ENCODE results near the gene OSBPL10. TPM values are rescaled to one million over a fixed set of nuclear protein-coding genes. Genes with fewer than 3 reads are reported as not detected.

OSBPL10 gene
- total RNA-seq, 1 experiment from 2014 or later, result 74.7 TPM

DNA sequence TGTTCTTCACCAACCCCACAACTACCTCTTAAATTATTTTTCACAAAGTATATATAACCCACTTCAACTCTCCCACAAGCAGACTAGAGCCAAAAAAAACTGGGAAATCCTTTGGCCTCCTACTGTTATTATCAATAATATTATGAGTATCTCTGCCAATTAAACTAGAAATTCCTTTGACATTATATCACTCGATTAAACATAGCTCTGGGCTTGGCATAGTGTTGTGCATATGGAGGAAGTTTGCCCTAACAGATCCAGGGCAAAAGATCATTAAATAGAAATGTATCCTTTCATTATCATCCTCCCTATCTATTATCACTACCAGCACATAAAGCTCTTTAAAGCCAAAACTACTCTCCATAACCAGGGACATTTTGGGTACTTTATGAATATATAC lies 74.9 kb downstream of the OSBPL10 start:
- no peaks in the 10 kb centered on the region for H3K9me3 Mint-ChIP-seq (ENCODE audit: low read depth, unreplicated experiment)
- DNase-seq, result no peak
- intact Hi-C loops (cut with micrococcal nuclease; ENCODE audit: unreplicated experiment), result loop anchor here (5.0 kb wide), 1 partner anchor 61 kb away; no protein-coding TSS in a partner anchor

DNA sequence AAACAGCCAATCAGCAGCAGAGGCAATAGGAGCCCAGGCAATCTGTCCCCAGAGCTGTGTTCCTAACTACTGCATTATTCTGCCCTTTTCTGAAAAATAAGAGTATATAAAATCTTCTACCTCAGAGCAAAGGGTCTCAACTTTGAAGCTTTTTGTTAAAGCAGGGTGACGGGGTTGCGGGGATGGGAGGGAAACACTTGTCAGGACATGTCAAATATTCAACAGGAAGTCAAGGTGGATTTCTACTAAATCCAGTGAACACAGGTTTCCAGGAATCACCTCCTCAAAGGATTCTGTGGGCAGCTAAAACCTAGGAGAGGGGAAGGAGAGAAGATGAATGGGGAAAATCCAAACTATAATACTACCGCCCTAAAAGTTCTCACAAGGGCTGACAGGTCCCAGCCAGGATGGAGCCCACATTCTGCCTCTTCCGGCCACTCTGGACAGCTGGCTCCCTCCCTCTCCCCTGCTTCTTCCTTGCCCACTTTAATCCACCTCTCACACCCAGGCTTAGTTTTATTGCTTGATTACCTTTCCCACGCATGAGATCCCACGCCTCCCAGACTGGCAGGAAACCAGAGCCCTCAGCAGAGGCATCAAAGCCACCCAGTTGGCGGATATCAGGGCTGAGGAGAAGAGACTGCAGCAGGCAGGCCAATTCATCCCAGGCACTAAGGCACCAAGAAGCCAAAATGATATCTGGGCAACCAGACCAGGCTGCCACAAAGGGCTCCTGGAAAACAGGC lies 77.2 kb downstream of the OSBPL10 start:
- Mint-ChIP-seq H3K4me3 (ENCODE audit: low read depth, unreplicated experiment) (no peak overlapping the region), H3K27ac (ENCODE audit: unreplicated experiment) (no peak overlapping the region), H3K36me3 (ENCODE audit: insufficient read depth, unreplicated experiment) (peaks cover 10% of the 10 kb centered on the region), H3K27me3 (ENCODE audit: unreplicated experiment) (no peaks in the 10 kb centered on the region), H3K4me1 (ENCODE audit: low read depth, unreplicated experiment) (peaks cover 58% of the 10 kb centered on the region), H3K9me3 (ENCODE audit: low read depth, unreplicated experiment) (no peaks in the 10 kb centered on the region)
- BruUV-seq (replicated peaks), result no TSS peak
- CTCF ChIA-PET, result no interaction called here
- intact Hi-C loops (cut with micrococcal nuclease; ENCODE audit: unreplicated experiment), result no loop called here
- DNase-seq, result no peak
- TF ChIP-seq, protein P1, sequence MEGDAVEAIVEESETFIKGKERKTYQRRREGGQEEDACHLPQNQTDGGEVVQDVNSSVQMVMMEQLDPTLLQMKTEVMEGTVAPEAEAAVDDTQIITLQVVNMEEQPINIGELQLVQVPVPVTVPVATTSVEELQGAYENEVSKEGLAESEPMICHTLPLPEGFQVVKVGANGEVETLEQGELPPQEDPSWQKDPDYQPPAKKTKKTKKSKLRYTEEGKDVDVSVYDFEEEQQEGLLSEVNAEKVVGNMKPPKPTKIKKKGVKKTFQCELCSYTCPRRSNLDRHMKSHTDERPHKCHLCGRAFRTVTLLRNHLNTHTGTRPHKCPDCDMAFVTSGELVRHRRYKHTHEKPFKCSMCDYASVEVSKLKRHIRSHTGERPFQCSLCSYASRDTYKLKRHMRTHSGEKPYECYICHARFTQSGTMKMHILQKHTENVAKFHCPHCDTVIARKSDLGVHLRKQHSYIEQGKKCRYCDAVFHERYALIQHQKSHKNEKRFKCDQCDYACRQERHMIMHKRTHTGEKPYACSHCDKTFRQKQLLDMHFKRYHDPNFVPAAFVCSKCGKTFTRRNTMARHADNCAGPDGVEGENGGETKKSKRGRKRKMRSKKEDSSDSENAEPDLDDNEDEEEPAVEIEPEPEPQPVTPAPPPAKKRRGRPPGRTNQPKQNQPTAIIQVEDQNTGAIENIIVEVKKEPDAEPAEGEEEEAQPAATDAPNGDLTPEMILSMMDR (IDR thresholded peaks at IDR 0.05; ENCODE audit: unreplicated experiment), result no peak

More for the DNA sequence above, 74.9 kb downstream of the OSBPL10 start:
- H3K36me3 Mint-ChIP-seq (ENCODE audit: insufficient read depth, unreplicated experiment), result peaks cover 4% of the 10 kb centered on the region
- H3K4me3 Mint-ChIP-seq (ENCODE audit: low read depth, unreplicated experiment), result no peak overlapping the region
- no peak overlapping the region for H3K27ac Mint-ChIP-seq (ENCODE audit: unreplicated experiment)
- peaks cover 57% of the 10 kb centered on the region for H3K4me1 Mint-ChIP-seq (ENCODE audit: low read depth, unreplicated experiment)
- H3K27me3 Mint-ChIP-seq (ENCODE audit: unreplicated experiment), result no peaks in the 10 kb centered on the region
- CTCF ChIA-PET, result no interaction called here
- TF ChIP-seq, protein P1 (IDR thresholded peaks at IDR 0.05; ENCODE audit: unreplicated experiment), result no peak
- BruUV-seq (replicated peaks), result no TSS peak

DNA sequence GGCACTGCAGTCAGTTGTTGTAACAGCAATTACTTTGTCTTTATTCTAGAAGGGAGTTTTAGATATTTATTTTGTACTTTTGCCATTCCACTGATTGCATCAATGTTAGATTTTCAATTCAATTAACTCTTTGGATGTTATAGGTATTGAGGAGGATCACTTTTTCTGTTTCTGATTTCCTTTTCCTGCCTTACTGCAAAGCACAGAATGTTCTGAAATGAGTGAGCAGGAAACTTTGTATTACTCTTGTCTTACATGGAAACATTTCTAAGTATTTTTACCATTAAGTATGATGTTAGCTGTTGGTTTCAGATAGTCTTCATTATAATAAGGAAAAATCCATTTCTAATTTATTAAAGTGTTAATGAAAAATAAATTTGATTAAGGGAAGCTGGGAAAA lies 80.5 kb downstream of the OSBPL10 start:
- no peaks in the 10 kb centered on the region for H3K27me3 Mint-ChIP-seq (ENCODE audit: unreplicated experiment)
- peaks cover 40% of the 10 kb centered on the region for H3K4me1 Mint-ChIP-seq (ENCODE audit: low read depth, unreplicated experiment)
- intact Hi-C loops (cut with micrococcal nuclease; ENCODE audit: unreplicated experiment), result no loop called here
- TF ChIP-seq, protein P1 (IDR thresholded peaks at IDR 0.05; ENCODE audit: unreplicated experiment), result no peak
- H3K9me3 Mint-ChIP-seq (ENCODE audit: low read depth, unreplicated experiment), result no peaks in the 10 kb centered on the region
- DNase-seq, result no peak
- CTCF ChIA-PET, result interaction anchor here (0.8 kb wide), 1 partner anchor 22 kb away, joined by 3 read pairs; no protein-coding TSS in a partner anchor
- peak overlapping the region; percentile 19 for H3K27ac Mint-ChIP-seq (ENCODE audit: unreplicated experiment)
- BruUV-seq (replicated peaks), result no TSS peak
- H3K36me3 Mint-ChIP-seq (ENCODE audit: insufficient read depth, unreplicated experiment), result peaks cover 10% of the 10 kb centered on the region
- no peak overlapping the region for H3K4me3 Mint-ChIP-seq (ENCODE audit: low read depth, unreplicated experiment)

DNA sequence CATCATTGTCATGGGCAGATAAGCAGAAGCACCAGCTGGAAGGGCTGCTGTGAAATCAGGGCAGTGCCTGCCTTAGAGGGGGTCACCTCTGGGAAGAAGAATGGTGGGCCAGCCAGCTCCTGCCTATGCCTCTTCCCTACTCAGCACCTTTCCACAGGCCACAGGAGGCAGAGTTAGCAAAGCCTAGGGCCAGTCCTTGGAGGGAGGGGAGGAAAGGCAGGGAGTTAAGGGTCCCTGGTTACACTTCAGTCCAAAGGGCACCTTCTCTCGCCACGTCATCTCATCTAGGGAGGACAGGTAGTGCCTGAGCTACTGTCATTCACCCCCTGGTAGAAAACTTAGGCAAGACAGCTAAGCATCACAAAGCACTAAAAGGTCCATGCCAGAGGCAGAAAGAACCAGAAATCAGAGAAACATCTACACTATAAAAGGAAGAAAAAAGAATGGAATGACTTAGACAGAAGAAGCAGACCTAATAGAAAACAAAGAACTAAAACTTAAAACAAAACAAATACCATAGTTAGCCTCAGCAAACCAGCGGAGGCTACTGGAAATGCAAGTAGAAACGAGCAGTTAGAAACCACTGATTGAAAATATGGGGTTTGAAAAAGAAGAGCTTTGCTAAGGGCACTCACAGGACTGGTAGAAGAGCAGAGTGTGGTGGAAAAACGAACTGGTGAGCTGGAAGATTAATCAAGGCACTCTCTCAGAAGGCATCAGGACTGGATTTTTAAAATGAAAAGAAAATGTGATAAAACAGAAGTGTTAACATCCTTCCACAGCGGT lies 84.2 kb downstream of the OSBPL10 start:
- H3K4me3 Mint-ChIP-seq (ENCODE audit: low read depth, unreplicated experiment), result no peak overlapping the region
- TF ChIP-seq, protein P1 (IDR thresholded peaks at IDR 0.05; ENCODE audit: unreplicated experiment), result no peak
- H3K9me3 Mint-ChIP-seq (ENCODE audit: low read depth, unreplicated experiment), result no peaks in the 10 kb centered on the region
- peaks cover 48% of the 10 kb centered on the region for H3K4me1 Mint-ChIP-seq (ENCODE audit: low read depth, unreplicated experiment)
- CTCF ChIA-PET, result no interaction called here
- peaks cover 5% of the 10 kb centered on the region for H3K36me3 Mint-ChIP-seq (ENCODE audit: insufficient read depth, unreplicated experiment)
- intact Hi-C loops (cut with micrococcal nuclease; ENCODE audit: unreplicated experiment), result no loop called here
- no peak overlapping the region for H3K27ac Mint-ChIP-seq (ENCODE audit: unreplicated experiment)
- DNase-seq, result no peak
- BruUV-seq (replicated peaks), result no TSS peak
- no peaks in the 10 kb centered on the region for H3K27me3 Mint-ChIP-seq (ENCODE audit: unreplicated experiment)
